ENCODE measurements around the gene HMCN2. TPM values are rescaled to one million over a fixed set of nuclear protein-coding genes. Genes with fewer than 3 reads are reported as not detected.
"Not testable (repeated sequence)": the region's sequence is repeated elsewhere in the genome, so short reads cannot be mapped to it uniquely, and the experiment has no call there.

Gene HMCN2
- total RNA-seq, 8 experiments from 2014 or later = 0.54 to 2.1 (median 0.79) TPM

DNA sequence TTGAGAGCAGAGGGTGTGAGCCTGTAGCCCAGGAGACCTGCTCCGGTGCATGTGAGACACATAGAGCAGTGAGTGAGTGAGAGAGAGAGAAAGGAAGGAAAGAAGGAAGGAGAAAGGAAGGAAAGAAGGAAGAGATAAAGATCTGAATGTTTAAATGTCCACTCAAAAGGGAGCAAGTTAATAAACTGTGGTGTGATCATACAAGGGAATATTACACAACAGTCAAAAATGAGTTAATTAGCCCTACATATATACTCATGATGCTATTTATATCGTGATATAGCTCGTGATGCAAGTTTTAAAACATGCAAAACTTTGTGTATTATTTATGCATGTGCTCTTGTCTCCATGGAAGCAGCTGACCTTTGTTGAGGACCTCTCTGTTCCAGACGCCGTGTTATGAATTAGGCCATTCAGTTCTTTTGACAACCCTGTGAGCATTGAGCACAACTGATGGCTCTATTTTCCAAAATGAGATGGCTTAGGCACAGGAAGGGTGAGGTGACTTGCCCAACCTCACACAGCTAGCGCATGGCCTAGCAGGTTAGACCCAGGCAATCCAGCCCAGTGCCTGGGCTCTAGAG, 70.6 kb downstream of the HMCN2 start:
- peaks cover 6 to 9% of the 10 kb centered on the region in 2 donors for H3K4me1 ChIP-seq (replicated peaks in 1 of 2)
- H3K27ac ChIP-seq = no peak overlapping the region
- in situ Hi-C loops (cut with MboI; ENCODE audit: low pct_unique_long_range_greater_than_20kb in 2 of 9, low sequenced_read_pairs in 9 of 9, unreplicated experiment in 9 of 9) = loop anchor here in 2 of 9 experiments (25.0 kb wide), 1 partner anchor 224 kb away; no protein-coding TSS in a partner anchor
- H3K4me3 ChIP-seq = no peak overlapping the region
- peak in 2 of 8 experiments; percentile 44 to 57 for ATAC-seq (replicated peaks in 6 of 8)
- 44 to 86% (median 53%) methylated on average over 3 to 5 of the region's 6 CpGs; no CpG with 5 or more reads in 1 of the 10 experiments for WGBS, 10 experiments

GRCh38 chr9:130336885-130337284, 71.3 kb downstream of the HMCN2 start:
- H3K4me1 ChIP-seq (replicated peaks in 1 of 2) = peaks cover 6 to 9% of the 10 kb centered on the region in 2 donors
- H3K27ac ChIP-seq = no peak overlapping the region
- 0 to 80% (median 46%) methylated on average over 1 to 4 of the region's 9 CpGs; no CpG with 5 or more reads in 6 of the 10 experiments for WGBS, 10 experiments
- H3K4me3 ChIP-seq = no peak overlapping the region
- peak in 4 of 8 experiments; percentile 11 to 27 (median 16) for ATAC-seq (replicated peaks in 6 of 8)
- in situ Hi-C loops (cut with MboI; ENCODE audit: low pct_unique_long_range_greater_than_20kb in 2 of 9, low sequenced_read_pairs in 9 of 9, unreplicated experiment in 9 of 9) = loop anchor here in 2 of 9 experiments (25.0 kb wide), 1 partner anchor 225 kb away; no protein-coding TSS in a partner anchor

DNA sequence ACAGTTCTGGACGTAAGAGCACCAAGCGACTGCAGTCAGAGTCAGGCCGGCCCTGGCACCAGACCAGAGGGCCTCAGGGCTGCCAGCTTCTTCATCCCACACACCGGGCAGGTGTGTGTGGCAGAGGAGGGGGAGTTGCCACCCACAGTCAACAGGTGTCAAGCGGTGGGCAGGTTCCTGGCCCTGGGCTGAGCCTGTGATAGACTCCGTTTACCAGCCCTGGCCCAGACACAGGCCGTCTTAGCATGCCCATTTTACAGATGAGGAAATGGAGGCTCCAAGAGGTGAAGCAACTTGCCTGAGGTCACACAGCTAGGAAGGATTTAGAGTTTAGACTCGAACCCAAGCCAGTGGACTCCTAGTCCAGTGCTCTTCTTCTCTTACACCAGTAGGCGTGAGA, 71.8 kb downstream of the HMCN2 start:
- ATAC-seq (replicated peaks in 6 of 8) = no peak
- WGBS, 10 experiments = 80 to 100% methylated on average over 1 to 2 of the region's 9 CpGs; no CpG with 5 or more reads in 8 of the 10 experiments
- no peak overlapping the region for H3K27ac ChIP-seq
- in situ Hi-C loops (cut with MboI; ENCODE audit: low pct_unique_long_range_greater_than_20kb in 2 of 9, low sequenced_read_pairs in 9 of 9, unreplicated experiment in 9 of 9) = loop anchor here in 2 of 9 experiments (25.0 kb wide), 1 partner anchor 225 kb away; no protein-coding TSS in a partner anchor
- H3K4me1 ChIP-seq (replicated peaks in 1 of 2) = peaks cover 6 to 9% of the 10 kb centered on the region in 2 donors
- H3K4me3 ChIP-seq = no peak overlapping the region

- no peak overlapping the region for H3K27ac ChIP-seq
- no peak overlapping the region for H3K4me3 ChIP-seq
- in situ Hi-C loops (cut with MboI; ENCODE audit: low pct_unique_long_range_greater_than_20kb in 2 of 9, low sequenced_read_pairs in 9 of 9, unreplicated experiment in 9 of 9) = loop anchor here in 2 of 9 experiments (25.0 kb wide), 1 partner anchor 226 kb away; no protein-coding TSS in a partner anchor
- no peak for ATAC-seq (replicated peaks in 6 of 8)
- no CpG with 5 or more reads among the region's 16 CpGs for WGBS, 10 experiments
- H3K4me1 ChIP-seq (replicated peaks in 1 of 2) = peaks cover 6 to 9% of the 10 kb centered on the region in 2 donors
Measured at GRCh38 chr9:130337784-130338380, 72.3 kb downstream of the HMCN2 start.

- in situ Hi-C loops (cut with MboI; ENCODE audit: low pct_unique_long_range_greater_than_20kb in 2 of 9, low sequenced_read_pairs in 9 of 9, unreplicated experiment in 9 of 9) = loop anchor here in 2 of 9 experiments (25.0 kb wide), 1 partner anchor 227 kb away; no protein-coding TSS in a partner anchor
- H3K4me3 ChIP-seq; H3K27ac ChIP-seq; ATAC-seq (replicated peaks in 6 of 8); H3K4me1 ChIP-seq (replicated peaks in 1 of 2): not testable (repeated sequence)
- 40 to 97% (median 90%) methylated on average over 1 to 8 of the region's 8 CpGs; no CpG with 5 or more reads in 2 of the 10 experiments for WGBS, 10 experiments
Measured at GRCh38 chr9:130338891-130339290, 73.3 kb downstream of the HMCN2 start.

DNA sequence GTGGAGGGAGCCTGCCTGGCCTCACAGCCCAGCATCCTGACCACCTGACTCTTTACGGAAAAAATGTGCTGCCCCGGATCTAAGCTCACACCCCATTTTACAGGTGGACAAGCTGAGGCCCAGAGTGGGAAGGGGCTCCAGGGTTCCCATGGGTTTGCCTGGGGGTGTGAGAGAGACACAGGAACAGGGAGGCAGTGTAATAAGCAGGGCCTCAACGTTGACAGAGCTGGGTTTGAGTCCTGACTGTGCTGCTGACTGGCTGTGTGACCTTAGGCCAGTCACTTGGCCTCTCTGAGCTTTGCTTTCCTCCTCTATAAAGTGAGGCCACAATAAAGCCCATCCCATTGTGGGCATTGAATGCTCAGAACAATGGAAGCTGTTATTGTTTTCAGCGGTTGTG, 73.7 kb downstream of the HMCN2 start:
- in situ Hi-C loops (cut with MboI; ENCODE audit: low pct_unique_long_range_greater_than_20kb in 2 of 9, low sequenced_read_pairs in 9 of 9, unreplicated experiment in 9 of 9) = loop anchor here in 2 of 9 experiments (25.0 kb wide), 1 partner anchor 227 kb away; no protein-coding TSS in a partner anchor
- Histone ChIP-seq H3K4me1 (replicated peaks in 1 of 2) (peaks cover 6 to 8% of the 10 kb centered on the region in 2 donors), H3K27ac (no peak overlapping the region), H3K4me3 (no peak overlapping the region)
- 0 to 80% (median 58%) methylated on average over 1 to 4 of the region's 4 CpGs; no CpG with 5 or more reads in 3 of the 10 experiments for WGBS, 10 experiments
- no peak for ATAC-seq (replicated peaks in 6 of 8)

DNA sequence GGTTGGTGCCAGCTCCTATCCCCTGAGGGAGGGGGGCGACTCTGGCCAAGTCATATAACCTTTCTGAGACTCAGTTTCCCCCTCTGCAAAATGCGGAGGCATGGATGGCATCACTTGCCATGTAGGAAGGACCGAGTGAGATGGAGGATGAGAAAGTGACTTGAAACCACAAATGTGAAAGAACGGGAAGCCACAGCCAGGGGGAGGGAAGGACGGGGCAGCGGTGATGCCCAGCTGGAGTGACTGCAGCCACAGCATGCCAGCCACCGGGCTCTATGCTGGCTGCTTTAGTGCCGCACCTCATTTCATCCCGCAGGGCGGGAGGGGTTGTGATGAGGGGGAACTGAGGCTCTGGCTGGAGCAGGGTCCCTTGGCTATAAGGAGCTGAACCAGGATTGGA, 74.5 kb downstream of the HMCN2 start:
- WGBS, 10 experiments = 70 to 85% (median 84%) methylated on average over 2 to 4 of the region's 10 CpGs; no CpG with 5 or more reads in 7 of the 10 experiments
- no peak overlapping the region for H3K27ac ChIP-seq
- in situ Hi-C loops (cut with MboI; ENCODE audit: low pct_unique_long_range_greater_than_20kb in 2 of 9, low sequenced_read_pairs in 9 of 9, unreplicated experiment in 9 of 9) = loop anchor here in 3 of 9 experiments (10.0 to 25.0 kb wide), 2 partner anchors 225 to 228 kb away; no protein-coding TSS in a partner anchor
- ATAC-seq (replicated peaks in 6 of 8) = no peak
- H3K4me3 ChIP-seq = no peak overlapping the region
- H3K4me1 ChIP-seq (replicated peaks in 1 of 2) = peaks cover 6 to 8% of the 10 kb centered on the region in 2 donors

DNA sequence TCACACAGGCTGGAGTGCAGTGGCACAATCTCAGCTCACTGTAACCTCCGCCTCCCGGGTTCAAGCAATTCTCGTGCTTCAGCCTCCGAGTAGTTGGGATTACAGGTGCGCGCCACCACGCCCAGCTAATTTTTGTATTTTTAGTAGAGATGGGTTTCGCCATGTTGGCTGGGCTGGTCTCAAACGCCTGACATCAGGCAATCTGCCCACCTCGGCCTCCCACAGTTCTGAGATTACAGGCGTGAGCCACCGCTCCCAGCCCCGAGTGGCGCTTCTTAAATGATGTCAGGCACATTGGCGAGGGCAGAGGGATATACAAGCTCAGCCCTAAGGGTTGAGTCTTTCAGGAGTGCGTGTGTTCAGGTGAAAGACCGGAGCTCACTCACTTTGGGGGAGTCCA, 75.0 kb downstream of the HMCN2 start:
- not testable (repeated sequence) for ATAC-seq (replicated peaks in 6 of 8)

GRCh38 chr9:130341128-130341527, 75.6 kb downstream of the HMCN2 start:
- ATAC-seq (replicated peaks in 6 of 8) = no peak
- Histone ChIP-seq H3K4me3 (no peak overlapping the region), H3K27ac (no peak overlapping the region), H3K4me1 (replicated peaks in 1 of 2) (peaks cover 14 to 15% of the 10 kb centered on the region in 2 donors)
- in situ Hi-C loops (cut with MboI; ENCODE audit: low pct_unique_long_range_greater_than_20kb in 2 of 9, low sequenced_read_pairs in 9 of 9, unreplicated experiment in 9 of 9) = loop anchor here in 3 of 9 experiments (10.0 to 25.0 kb wide), 2 partner anchors 226 to 229 kb away; no protein-coding TSS in a partner anchor
- 80 to 100% (median 83%) methylated on average over 1 to 9 of the region's 13 CpGs; no CpG with 5 or more reads in 7 of the 10 experiments for WGBS, 10 experiments

More for the DNA sequence above, 75.0 kb downstream of the HMCN2 start:
- not testable (repeated sequence) for H3K4me1 ChIP-seq (replicated peaks in 1 of 2); H3K27ac ChIP-seq; H3K4me3 ChIP-seq
- in situ Hi-C loops (cut with MboI; ENCODE audit: low pct_unique_long_range_greater_than_20kb in 2 of 9, low sequenced_read_pairs in 9 of 9, unreplicated experiment in 9 of 9) = loop anchor here in 3 of 9 experiments (10.0 to 25.0 kb wide), 2 partner anchors 226 to 228 kb away; no protein-coding TSS in a partner anchor
- WGBS, 10 experiments = 83 to 100% (median 100%) methylated on average over 2 to 9 of the region's 17 CpGs; no CpG with 5 or more reads in 5 of the 10 experiments

- WGBS, 10 experiments = 75 to 100% (median 91%) methylated on average over 1 to 3 of the region's 13 CpGs; no CpG with 5 or more reads in 6 of the 10 experiments
- no peak for ATAC-seq (replicated peaks in 6 of 8)
- no peak overlapping the region for H3K27ac ChIP-seq
- H3K4me1 ChIP-seq (replicated peaks in 1 of 2) = peaks cover 14 to 15% of the 10 kb centered on the region in 2 donors
- no peak overlapping the region for H3K4me3 ChIP-seq
- in situ Hi-C loops (cut with MboI; ENCODE audit: low pct_unique_long_range_greater_than_20kb in 2 of 9, low sequenced_read_pairs in 9 of 9, unreplicated experiment in 9 of 9) = loop anchor here in 3 of 9 experiments (10.0 to 25.0 kb wide), 2 partner anchors 227 to 230 kb away; no protein-coding TSS in a partner anchor
Measured at GRCh38 chr9:130341839-130342713, 76.5 kb downstream of the HMCN2 start.

DNA sequence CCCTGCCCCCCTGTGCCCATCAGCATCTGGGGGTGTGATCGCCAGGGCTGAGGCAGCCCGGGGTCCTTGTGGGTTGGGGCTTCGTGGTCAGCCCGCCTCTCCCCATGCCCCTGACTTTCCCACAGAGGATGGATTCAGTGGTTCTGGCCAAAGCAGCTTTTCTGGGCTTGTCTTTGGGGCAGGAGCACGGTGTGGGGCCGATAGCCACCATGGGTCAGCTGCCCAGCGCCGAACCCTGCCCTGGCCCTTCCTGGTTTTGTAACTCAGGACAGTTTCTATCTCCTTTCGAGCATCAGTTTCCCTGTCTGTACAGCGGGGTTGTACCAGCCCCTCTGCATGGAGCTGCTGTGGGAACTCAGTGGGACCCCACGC, 77.1 kb downstream of the HMCN2 start:
- H3K4me3 ChIP-seq = no peak overlapping the region
- in situ Hi-C loops (cut with MboI; ENCODE audit: low pct_unique_long_range_greater_than_20kb in 2 of 9, low sequenced_read_pairs in 9 of 9, unreplicated experiment in 9 of 9) = loop anchor here in 3 of 9 experiments (10.0 to 25.0 kb wide), 2 partner anchors 228 to 230 kb away; no protein-coding TSS in a partner anchor
- 62 to 100% (median 70%) methylated on average over 1 to 4 of the region's 11 CpGs; no CpG with 5 or more reads in 7 of the 10 experiments for WGBS, 10 experiments
- no peak for ATAC-seq (replicated peaks in 6 of 8)
- H3K4me1 ChIP-seq (replicated peaks in 1 of 2) = peaks cover 12 to 14% of the 10 kb centered on the region in 2 donors
- no peak overlapping the region for H3K27ac ChIP-seq

- Histone ChIP-seq H3K27ac (no peak overlapping the region), H3K4me3 (no peak overlapping the region), H3K4me1 (replicated peaks in 1 of 2) (peaks cover 12 to 14% of the 10 kb centered on the region in 2 donors)
- in situ Hi-C loops (cut with MboI; ENCODE audit: low pct_unique_long_range_greater_than_20kb in 2 of 9, low sequenced_read_pairs in 9 of 9, unreplicated experiment in 9 of 9) = loop anchor here in 3 of 9 experiments (10.0 to 25.0 kb wide), 2 partner anchors 229 to 231 kb away; no protein-coding TSS in a partner anchor
- WGBS, 10 experiments = 40 to 90% methylated on average over 1 to 2 of the region's 12 CpGs; no CpG with 5 or more reads in 8 of the 10 experiments
- ATAC-seq (replicated peaks in 6 of 8) = peak; percentile 25 to 71 (median 44)
Measured at GRCh38 chr9:130343445-130343918, 77.9 kb downstream of the HMCN2 start.
